Suprapubic skin (tissue), 4 donors: ENCODE results near the gene DNAH12. TPM values are rescaled to one million over a fixed set of nuclear protein-coding genes. Genes with fewer than 3 reads are reported as not detected.

Source experiments
- DNase-seq, 2 donors: peaks; one replicate each; pipeline ENCODE4 v3.0.0-alpha.2; 2019; ENCODE audit warnings: low spot score in 2 of 2
- H3K27ac ChIP-seq: fragments of 200-600 bp; sonication (generic); one replicate; pipeline ENCODE4 v1.5.1; 2019
- H3K27me3 ChIP-seq: fragments of 200-600 bp; sonication (generic); one replicate; pipeline ENCODE4 v1.5.1; 2019
- H3K36me3 ChIP-seq: fragments of 200-600 bp; sonication (generic); one replicate; pipeline ENCODE4 v1.5.1; 2019
- H3K4me1 ChIP-seq: fragments of 200-600 bp; sonication (generic); one replicate; pipeline ENCODE4 v1.5.1; 2019
- H3K4me3 ChIP-seq: fragments of 200-600 bp; sonication (generic); one replicate; pipeline ENCODE4 v1.5.1; 2019; ENCODE audit warnings: mild to moderate bottlenecking
- H3K9me3 ChIP-seq: fragments of 200-600 bp; sonication (generic); one replicate; pipeline ENCODE4 v1.5.1; 2019
- CTCF ChIP-seq, 2 donors: fragments of 200-600 bp in 1 of 2; fragments of 450-650 bp in 1 of 2; sonication (generic) in 1 of 2; IDR thresholded peaks; one replicate each; pipeline ENCODE4 v1.5.1; 2016 to 2019; ENCODE audit warnings: antibody characterized with exemption in 2 of 2, mild to moderate bottlenecking in 1 of 2, moderate library complexity in 1 of 2
- EP300 ChIP-seq: sonication (generic); formaldehyde crosslinking; IDR thresholded peaks from one replicate; pipeline ENCODE4 v1.6.1; 2017; ENCODE audit warnings: antibody characterized with exemption
- POLR2A ChIP-seq, 2 donors: fragments of 450-650 bp; IDR thresholded peaks; one replicate each; pipeline ENCODE4 v1.6.1; 2017; ENCODE audit warnings: antibody characterized with exemption in 2 of 2, mild to moderate bottlenecking in 2 of 2, moderate library complexity in 2 of 2
- POLR2AphosphoS5 ChIP-seq, 3 donors: sonication (generic); formaldehyde crosslinking; IDR thresholded peaks; one replicate each; pipeline ENCODE4 v1.6.1; 2017; ENCODE audit warnings: antibody characterized with exemption in 3 of 3
- WGBS: methylation state at CpG from one replicate; pipeline ENCODE4 v1.1.5; 2018; 5-methylcytosine and 5-hydroxymethylcytosine counted together
- total RNA-seq, 4 donors: library from RNA; depleted of rRNA; stranded (reverse); fragments of >200 nt; gene quantifications; one replicate each; pipeline ENCODE4 v1.1.0, GENCODE V29; 2016

DNAH12 gene
- total RNA-seq, 4 donors from 2014 or later = 0.73 TPM; not detected in 3

GRCh38 chr3:57518276-57518915, 25.7 kb downstream of the DNAH12 start:
- no peaks in the 10 kb centered on the region for H3K27me3 ChIP-seq
- DNase-seq = no peak
- H3K4me1 ChIP-seq = no peaks in the 10 kb centered on the region
- no peak overlapping the region for H3K4me3 ChIP-seq
- WGBS = 47% methylated on average over 3 of the region's 3 CpGs
- H3K36me3 ChIP-seq = no peaks in the 10 kb centered on the region
- H3K9me3 ChIP-seq = no peaks in the 10 kb centered on the region
- no peak overlapping the region for H3K27ac ChIP-seq
- TF ChIP-seq POLR2AphosphoS5 (IDR thresholded peaks at IDR 0.05) (no peak), POLR2A (IDR thresholded peaks at IDR 0.05) (no peak), EP300 (no peak), CTCF (IDR thresholded peaks at IDR 0.05) (no peak)

- H3K27me3 ChIP-seq = no peaks in the 10 kb centered on the region
- H3K27ac ChIP-seq = no peak overlapping the region
- 59% methylated on average over 2 of the region's 2 CpGs for WGBS
- H3K4me1 ChIP-seq = no peaks in the 10 kb centered on the region
- TF ChIP-seq POLR2A (IDR thresholded peaks at IDR 0.05) (no peak), CTCF (IDR thresholded peaks at IDR 0.05) (no peak)
- DNase-seq = no peak
- no peaks in the 10 kb centered on the region for H3K36me3 ChIP-seq
- no peaks in the 10 kb centered on the region for H3K9me3 ChIP-seq
- no peak overlapping the region for H3K4me3 ChIP-seq
Observed at GRCh38 chr3:57512166-57512565, 32.0 kb downstream of the DNAH12 start.

GRCh38 chr3:57505901-57506300, 38.2 kb downstream of the DNAH12 start:
- DNase-seq = no peak
- Histone ChIP-seq H3K4me1 (no peaks in the 10 kb centered on the region), H3K27me3 (no peaks in the 10 kb centered on the region), H3K4me3 (no peak overlapping the region), H3K27ac (no peak overlapping the region), H3K36me3 (no peaks in the 10 kb centered on the region), H3K9me3 (no peaks in the 10 kb centered on the region)
- WGBS = 90% methylated on average over 1 of the region's 1 CpG
- TF ChIP-seq CTCF (IDR thresholded peaks at IDR 0.05) = no peak
- TF ChIP-seq POLR2A (IDR thresholded peaks at IDR 0.05) = no peak
- TF ChIP-seq POLR2AphosphoS5 (IDR thresholded peaks at IDR 0.05) = no peak
- no peak for TF ChIP-seq EP300

GRCh38 chr3:57500506-57500905, 43.6 kb downstream of the DNAH12 start:
- no peaks in the 10 kb centered on the region for H3K27me3 ChIP-seq

GRCh38 chr3:57497904-57498303, 46.2 kb downstream of the DNAH12 start:
- H3K4me3 ChIP-seq = no peak overlapping the region
- no peaks in the 10 kb centered on the region for H3K4me1 ChIP-seq
- no peak overlapping the region for H3K27ac ChIP-seq
- no peaks in the 10 kb centered on the region for H3K36me3 ChIP-seq
- TF ChIP-seq EP300 (no peak), CTCF (IDR thresholded peaks at IDR 0.05) (no peak), POLR2AphosphoS5 (IDR thresholded peaks at IDR 0.05) (no peak), POLR2A (IDR thresholded peaks at IDR 0.05) (no peak)
- H3K9me3 ChIP-seq = no peaks in the 10 kb centered on the region
- no peaks in the 10 kb centered on the region for H3K27me3 ChIP-seq
- no peak for DNase-seq

More at GRCh38 chr3:57500506-57500905, 43.6 kb downstream of the DNAH12 start:
- TF ChIP-seq POLR2AphosphoS5 (IDR thresholded peaks at IDR 0.05) (no peak), POLR2A (IDR thresholded peaks at IDR 0.05) (no peak), EP300 (no peak), CTCF (IDR thresholded peaks at IDR 0.05) (no peak)
- WGBS = 77% methylated on average over 2 of the region's 2 CpGs
- Histone ChIP-seq H3K9me3 (no peaks in the 10 kb centered on the region), H3K4me1 (no peaks in the 10 kb centered on the region), H3K4me3 (no peak overlapping the region), H3K27ac (no peak overlapping the region), H3K36me3 (no peaks in the 10 kb centered on the region)
- DNase-seq = no peak
